ENCODE data around the gene PLTP.

DNA sequence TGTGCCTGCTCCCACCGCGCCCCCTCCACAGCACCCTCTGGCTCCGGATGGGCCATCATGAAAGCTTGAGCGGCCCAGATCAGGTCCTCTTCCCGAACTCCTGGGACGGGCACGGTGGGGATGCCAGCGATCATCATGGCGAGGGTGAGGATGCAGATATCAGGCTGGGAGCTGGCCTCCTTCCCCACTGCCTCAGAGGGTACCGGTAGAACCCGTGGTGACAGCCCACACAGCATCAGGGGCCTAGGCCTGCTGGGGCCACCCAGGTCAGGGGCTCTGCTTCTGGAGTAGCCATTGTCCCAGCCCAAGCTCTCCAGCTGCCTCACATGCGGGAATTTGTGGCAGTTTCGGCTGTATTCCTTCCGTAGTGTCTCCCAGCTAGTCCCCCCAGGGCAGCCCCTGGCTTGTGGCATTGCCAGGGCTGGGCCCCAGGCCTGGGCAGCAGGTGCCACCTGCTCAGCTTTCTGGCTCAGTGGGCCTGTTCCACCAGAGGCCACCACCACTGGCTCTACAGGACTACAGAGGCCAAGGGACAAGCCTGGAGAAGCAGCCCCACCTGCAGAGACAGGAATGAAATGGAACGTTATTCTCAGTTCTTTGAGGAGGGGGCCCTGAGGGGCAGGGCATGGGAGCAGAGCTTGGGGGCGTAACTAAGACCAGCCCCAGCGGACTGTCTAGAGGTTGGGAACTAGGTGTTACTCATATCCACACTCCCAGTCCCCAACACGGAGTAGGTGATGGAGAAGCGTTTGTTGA lies 25.2 kb downstream of the PLTP start:
- no peak for TF ChIP-seq POLR2A (IDR thresholded peaks at IDR 0.05; ENCODE audit: low read depth)
- TF ChIP-seq, protein P1, sequence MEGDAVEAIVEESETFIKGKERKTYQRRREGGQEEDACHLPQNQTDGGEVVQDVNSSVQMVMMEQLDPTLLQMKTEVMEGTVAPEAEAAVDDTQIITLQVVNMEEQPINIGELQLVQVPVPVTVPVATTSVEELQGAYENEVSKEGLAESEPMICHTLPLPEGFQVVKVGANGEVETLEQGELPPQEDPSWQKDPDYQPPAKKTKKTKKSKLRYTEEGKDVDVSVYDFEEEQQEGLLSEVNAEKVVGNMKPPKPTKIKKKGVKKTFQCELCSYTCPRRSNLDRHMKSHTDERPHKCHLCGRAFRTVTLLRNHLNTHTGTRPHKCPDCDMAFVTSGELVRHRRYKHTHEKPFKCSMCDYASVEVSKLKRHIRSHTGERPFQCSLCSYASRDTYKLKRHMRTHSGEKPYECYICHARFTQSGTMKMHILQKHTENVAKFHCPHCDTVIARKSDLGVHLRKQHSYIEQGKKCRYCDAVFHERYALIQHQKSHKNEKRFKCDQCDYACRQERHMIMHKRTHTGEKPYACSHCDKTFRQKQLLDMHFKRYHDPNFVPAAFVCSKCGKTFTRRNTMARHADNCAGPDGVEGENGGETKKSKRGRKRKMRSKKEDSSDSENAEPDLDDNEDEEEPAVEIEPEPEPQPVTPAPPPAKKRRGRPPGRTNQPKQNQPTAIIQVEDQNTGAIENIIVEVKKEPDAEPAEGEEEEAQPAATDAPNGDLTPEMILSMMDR (IDR thresholded peaks at IDR 0.05): no peak
- TF ChIP-seq EP300 (IDR thresholded peaks at IDR 0.05): no peak
